ENCODE results near the gene ATF6. TPM values are rescaled to one million over a fixed set of nuclear protein-coding genes. Genes with fewer than 3 reads are reported as not detected.

The ATF6 gene
- total RNA-seq, 1 donor from 2014 or later: 38.6 TPM

- H3K36me3 ChIP-seq (ENCODE audit: control insufficient read depth, insufficient read depth, low read length): no peaks in the 10 kb centered on the region
- H3K27me3 ChIP-seq (ENCODE audit: control insufficient read depth, insufficient read depth, low read length): no peaks in the 10 kb centered on the region
- no peak for TF ChIP-seq CTCF (IDR thresholded peaks at IDR 0.05; ENCODE audit: insufficient read depth, low read length, poor library complexity, severe bottlenecking)
- no peak for DNase-seq (ENCODE audit: low read depth)
- H3K4me3 ChIP-seq (ENCODE audit: low read depth, low read length): no peak overlapping the region
Observed at GRCh38 chr1:161910604-161911003, 144.5 kb downstream of the ATF6 start.

- peak; percentile 19 for DNase-seq (ENCODE audit: low read depth)
- Histone ChIP-seq H3K4me3 (ENCODE audit: low read depth, low read length) (no peak overlapping the region), H3K27me3 (ENCODE audit: control insufficient read depth, insufficient read depth, low read length) (no peaks in the 10 kb centered on the region), H3K36me3 (ENCODE audit: control insufficient read depth, insufficient read depth, low read length) (no peaks in the 10 kb centered on the region)
- no peak for TF ChIP-seq CTCF (IDR thresholded peaks at IDR 0.05; ENCODE audit: insufficient read depth, low read length, poor library complexity, severe bottlenecking)
Observed at GRCh38 chr1:161913482-161914140, 147.5 kb downstream of the ATF6 start.

- DNase-seq (ENCODE audit: low read depth): no peak
- TF ChIP-seq CTCF (IDR thresholded peaks at IDR 0.05; ENCODE audit: insufficient read depth, low read length, poor library complexity, severe bottlenecking): no peak
- no peaks in the 10 kb centered on the region for H3K36me3 ChIP-seq (ENCODE audit: control insufficient read depth, insufficient read depth, low read length)
- no peaks in the 10 kb centered on the region for H3K27me3 ChIP-seq (ENCODE audit: control insufficient read depth, insufficient read depth, low read length)
- no peak overlapping the region for H3K4me3 ChIP-seq (ENCODE audit: low read depth, low read length)
Observed at GRCh38 chr1:161914595-161914994, 148.5 kb downstream of the ATF6 start.

GRCh38 chr1:161915051-161915503 lies 149.0 kb downstream of the ATF6 start:
- H3K4me3 ChIP-seq (ENCODE audit: low read depth, low read length): no peak overlapping the region
- TF ChIP-seq CTCF (IDR thresholded peaks at IDR 0.05; ENCODE audit: insufficient read depth, low read length, poor library complexity, severe bottlenecking): no peak
- H3K36me3 ChIP-seq (ENCODE audit: control insufficient read depth, insufficient read depth, low read length): no peaks in the 10 kb centered on the region
- DNase-seq (ENCODE audit: low read depth): no peak
- no peaks in the 10 kb centered on the region for H3K27me3 ChIP-seq (ENCODE audit: control insufficient read depth, insufficient read depth, low read length)

GRCh38 chr1:161915978-161916377 lies 149.9 kb downstream of the ATF6 start:
- no peak for TF ChIP-seq CTCF (IDR thresholded peaks at IDR 0.05; ENCODE audit: insufficient read depth, low read length, poor library complexity, severe bottlenecking)
- DNase-seq (ENCODE audit: low read depth): no peak
- no peaks in the 10 kb centered on the region for H3K27me3 ChIP-seq (ENCODE audit: control insufficient read depth, insufficient read depth, low read length)
- no peak overlapping the region for H3K4me3 ChIP-seq (ENCODE audit: low read depth, low read length)
- H3K36me3 ChIP-seq (ENCODE audit: control insufficient read depth, insufficient read depth, low read length): no peaks in the 10 kb centered on the region

- Histone ChIP-seq H3K27me3 (ENCODE audit: control insufficient read depth, insufficient read depth, low read length) (no peaks in the 10 kb centered on the region), H3K4me3 (ENCODE audit: low read depth, low read length) (no peak overlapping the region), H3K36me3 (ENCODE audit: control insufficient read depth, insufficient read depth, low read length) (no peaks in the 10 kb centered on the region)
- no peak for TF ChIP-seq CTCF (IDR thresholded peaks at IDR 0.05; ENCODE audit: insufficient read depth, low read length, poor library complexity, severe bottlenecking)
- no peak for DNase-seq (ENCODE audit: low read depth)
Observed at GRCh38 chr1:161919229-161919628, 153.1 kb downstream of the ATF6 start.

All from kidney epithelial cell (primary cell).